ENCODE data around the gene ITGA11. TPM values are rescaled to one million over a fixed set of nuclear protein-coding genes. Genes with fewer than 3 reads are reported as not detected.

ITGA11 gene
- total and polyA plus RNA-seq, 2 donors (not counting 1 experiment from before 2014, with no cell fraction given), result not detected

- POLR2A ChIA-PET, result no interaction called here
- WGBS (ENCODE audit: insufficient coverage), result 98% methylated on average over 4 of the region's 6 CpGs
- Histone ChIP-seq H4K20me1 (ENCODE audit: control insufficient read depth, insufficient read depth, low read length, poor library complexity, severe bottlenecking) (no peaks in the 10 kb centered on the region), H3K79me2 (ENCODE audit: control insufficient read depth, insufficient read depth, low read length) (no peaks in the 10 kb centered on the region), H3K36me3 (replicated peaks in 1 of 2; ENCODE audit: control extremely low read depth in 1 of 2, control insufficient read depth in 1 of 2, extremely low read depth in 1 of 2, insufficient read depth in 2 of 2, low read length in 1 of 2) (no peaks in the 10 kb centered on the region), H3K4me2 (replicated peaks; ENCODE audit: low read depth, low read length, poor library complexity, severe bottlenecking) (no peak overlapping the region), H3K4me1 (ENCODE audit: control insufficient read depth in 2 of 2, insufficient read depth in 2 of 2, low read length in 2 of 2) (peaks cover 10 to 20% of the 10 kb centered on the region in 2 donors), H3K27ac (ENCODE audit: low read length in 2 of 2) (no peak overlapping the region), H3K4me3 (ENCODE audit: control extremely low read depth in 1 of 5, extremely low read depth in 1 of 5, insufficient read depth in 1 of 5, low read depth in 2 of 5, low read length in 4 of 5) (no peak overlapping the region), H3K27me3 (replicated peaks in 1 of 4; ENCODE audit: control extremely low read depth in 1 of 4, control insufficient read depth in 3 of 4, insufficient read depth in 4 of 4, low read length in 3 of 4) (no peaks in the 10 kb centered on the region), H3K9me3 (ENCODE audit: control extremely low read depth in 1 of 3, control insufficient read depth in 2 of 3, insufficient read depth in 1 of 3, low read length in 2 of 3) (no peaks in the 10 kb centered on the region), H2AFZ (ENCODE audit: insufficient read depth, low read depth, low read length, poor library complexity, severe bottlenecking) (no peak overlapping the region), H3K9ac (ENCODE audit: low read length) (no peak overlapping the region)
- no peak overlapping the region for H3K4me3 Mint-ChIP-seq
- ATAC-seq (ENCODE audit: low read depth) (no peak), DNase-seq (no peak)
- H3K27me3 Mint-ChIP-seq, result peaks cover 9% of the 10 kb centered on the region
- CTCF ChIA-PET, result interaction anchor here (0.9 kb wide), 1 partner anchor 50 kb away, joined by 3 read pairs; no protein-coding TSS in a partner anchor
- no peaks in the 10 kb centered on the region for H3K9me3 Mint-ChIP-seq (ENCODE audit: insufficient read depth)
- no peak overlapping the region for H3K27ac Mint-ChIP-seq
- no peak for TF ChIP-seq EZH2 (IDR thresholded peaks at IDR 0.05; ENCODE audit: borderline replicate concordance, insufficient read depth, low read depth, low read length, poor library complexity, severe bottlenecking)
- TF ChIP-seq, protein P1, sequence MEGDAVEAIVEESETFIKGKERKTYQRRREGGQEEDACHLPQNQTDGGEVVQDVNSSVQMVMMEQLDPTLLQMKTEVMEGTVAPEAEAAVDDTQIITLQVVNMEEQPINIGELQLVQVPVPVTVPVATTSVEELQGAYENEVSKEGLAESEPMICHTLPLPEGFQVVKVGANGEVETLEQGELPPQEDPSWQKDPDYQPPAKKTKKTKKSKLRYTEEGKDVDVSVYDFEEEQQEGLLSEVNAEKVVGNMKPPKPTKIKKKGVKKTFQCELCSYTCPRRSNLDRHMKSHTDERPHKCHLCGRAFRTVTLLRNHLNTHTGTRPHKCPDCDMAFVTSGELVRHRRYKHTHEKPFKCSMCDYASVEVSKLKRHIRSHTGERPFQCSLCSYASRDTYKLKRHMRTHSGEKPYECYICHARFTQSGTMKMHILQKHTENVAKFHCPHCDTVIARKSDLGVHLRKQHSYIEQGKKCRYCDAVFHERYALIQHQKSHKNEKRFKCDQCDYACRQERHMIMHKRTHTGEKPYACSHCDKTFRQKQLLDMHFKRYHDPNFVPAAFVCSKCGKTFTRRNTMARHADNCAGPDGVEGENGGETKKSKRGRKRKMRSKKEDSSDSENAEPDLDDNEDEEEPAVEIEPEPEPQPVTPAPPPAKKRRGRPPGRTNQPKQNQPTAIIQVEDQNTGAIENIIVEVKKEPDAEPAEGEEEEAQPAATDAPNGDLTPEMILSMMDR (IDR thresholded peaks at IDR 0.05), result no peak
- peaks cover 25% of the 10 kb centered on the region for H3K4me1 Mint-ChIP-seq
- intact Hi-C loops (cut with micrococcal nuclease), result no loop called here
Observed at GRCh38 chr15:68302729-68303128, 129.2 kb downstream of the ITGA11 start.

DNA sequence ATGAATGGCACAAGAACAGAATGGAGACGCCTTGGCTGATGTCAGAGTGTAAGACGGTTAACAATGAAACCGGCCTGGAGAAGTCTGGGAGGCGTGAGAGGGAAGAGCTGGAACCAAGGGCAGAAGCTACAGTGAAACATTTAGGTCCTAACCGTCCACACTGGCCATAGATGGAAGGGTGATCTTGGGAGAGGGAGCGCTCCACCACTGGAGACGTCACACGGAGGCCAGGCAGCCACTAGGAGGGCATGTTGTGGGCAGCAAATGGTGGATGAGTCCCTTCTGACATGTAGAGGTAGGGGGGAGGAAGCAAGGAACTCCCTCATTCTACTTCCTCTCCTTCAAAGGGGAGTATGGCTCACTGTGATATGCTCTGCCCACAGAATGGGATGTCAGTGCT, 130.7 kb downstream of the ITGA11 start:
- Histone ChIP-seq H3K36me3 (replicated peaks in 1 of 2; ENCODE audit: control extremely low read depth in 1 of 2, control insufficient read depth in 1 of 2, extremely low read depth in 1 of 2, insufficient read depth in 2 of 2, low read length in 1 of 2) (no peaks in the 10 kb centered on the region), H3K79me2 (ENCODE audit: control insufficient read depth, insufficient read depth, low read length) (no peaks in the 10 kb centered on the region), H3K4me3 (ENCODE audit: control extremely low read depth in 1 of 5, extremely low read depth in 1 of 5, insufficient read depth in 1 of 5, low read depth in 2 of 5, low read length in 4 of 5) (no peak overlapping the region), H3K27me3 (replicated peaks in 1 of 4; ENCODE audit: control extremely low read depth in 1 of 4, control insufficient read depth in 3 of 4, insufficient read depth in 4 of 4, low read length in 3 of 4) (no peaks in the 10 kb centered on the region), H3K9me3 (ENCODE audit: control extremely low read depth in 1 of 3, control insufficient read depth in 2 of 3, insufficient read depth in 1 of 3, low read length in 2 of 3) (no peaks in the 10 kb centered on the region), H3K4me2 (replicated peaks; ENCODE audit: low read depth, low read length, poor library complexity, severe bottlenecking) (no peak overlapping the region), H3K4me1 (ENCODE audit: control insufficient read depth in 2 of 2, insufficient read depth in 2 of 2, low read length in 2 of 2) (peaks cover 6 to 16% of the 10 kb centered on the region in 2 donors), H2AFZ (ENCODE audit: insufficient read depth, low read depth, low read length, poor library complexity, severe bottlenecking) (no peak overlapping the region), H3K9ac (ENCODE audit: low read length) (no peak overlapping the region), H4K20me1 (ENCODE audit: control insufficient read depth, insufficient read depth, low read length, poor library complexity, severe bottlenecking) (no peaks in the 10 kb centered on the region), H3K27ac (ENCODE audit: low read length in 2 of 2) (no peak overlapping the region)
- Mint-ChIP-seq H3K27ac (no peak overlapping the region), H3K9me3 (ENCODE audit: insufficient read depth) (no peaks in the 10 kb centered on the region), H3K27me3 (peaks cover 2% of the 10 kb centered on the region), H3K4me1 (peaks cover 20% of the 10 kb centered on the region), H3K4me3 (no peak overlapping the region)
- TF ChIP-seq EZH2 (IDR thresholded peaks at IDR 0.05; ENCODE audit: borderline replicate concordance, insufficient read depth, low read depth, low read length, poor library complexity, severe bottlenecking), result no peak
- ATAC-seq (ENCODE audit: low read depth), result no peak
- 92% methylated on average over 4 of the region's 8 CpGs for WGBS (ENCODE audit: insufficient coverage)
- ChIA-PET CTCF (no interaction called here), POLR2A (no interaction called here)
- intact Hi-C loops (cut with micrococcal nuclease), result no loop called here
- no peak for DNase-seq
